ENCODE results near the gene BCR. TPM values are rescaled to one million over a fixed set of nuclear protein-coding genes. Genes with fewer than 3 reads are reported as not detected.
"Not testable (repeated sequence)": the region's sequence is repeated elsewhere in the genome, so short reads cannot be mapped to it uniquely, and the experiment has no call there.

BCR gene
- total RNA-seq, 4 donors from 2014 or later: 38.7 to 50.0 (median 47.5) TPM

DNA sequence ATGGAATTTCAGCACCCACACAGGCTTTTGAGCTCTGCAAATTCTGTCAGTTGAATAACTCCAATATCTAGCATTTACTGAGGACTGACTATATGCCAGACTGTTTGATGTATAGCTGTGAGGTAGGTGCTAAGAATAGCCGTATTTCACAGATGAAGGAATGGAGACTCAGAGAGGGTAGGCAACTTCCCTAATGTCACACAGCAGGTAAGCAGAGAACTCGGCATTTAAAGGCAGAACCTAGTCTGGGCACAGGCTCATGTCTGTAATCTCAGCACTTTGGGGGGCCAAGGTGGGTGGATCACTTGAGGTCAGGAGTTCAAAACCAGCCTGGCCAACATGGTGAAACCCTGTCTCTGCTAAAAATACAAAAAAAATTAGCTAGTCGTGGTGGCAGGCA, 184.1 kb downstream of the BCR start:
- H3K27ac ChIP-seq: no peak overlapping the region
- H3K4me1 ChIP-seq: no peaks in the 10 kb centered on the region
- H3K27me3 ChIP-seq: peaks cover 0 to 40% (median 0%) of the 10 kb centered on the region in 4 donors
- H3K4me3 ChIP-seq: no peak overlapping the region
- 58 to 89% methylated on average over 2 to 3 of the region's 3 CpGs for WGBS, 2 donors
- no peaks in the 10 kb centered on the region for H3K9me3 ChIP-seq
- no peaks in the 10 kb centered on the region for H3K36me3 ChIP-seq
- TF ChIP-seq POLR2A (IDR thresholded peaks at IDR 0.05): no peak
- TF ChIP-seq, protein P1, sequence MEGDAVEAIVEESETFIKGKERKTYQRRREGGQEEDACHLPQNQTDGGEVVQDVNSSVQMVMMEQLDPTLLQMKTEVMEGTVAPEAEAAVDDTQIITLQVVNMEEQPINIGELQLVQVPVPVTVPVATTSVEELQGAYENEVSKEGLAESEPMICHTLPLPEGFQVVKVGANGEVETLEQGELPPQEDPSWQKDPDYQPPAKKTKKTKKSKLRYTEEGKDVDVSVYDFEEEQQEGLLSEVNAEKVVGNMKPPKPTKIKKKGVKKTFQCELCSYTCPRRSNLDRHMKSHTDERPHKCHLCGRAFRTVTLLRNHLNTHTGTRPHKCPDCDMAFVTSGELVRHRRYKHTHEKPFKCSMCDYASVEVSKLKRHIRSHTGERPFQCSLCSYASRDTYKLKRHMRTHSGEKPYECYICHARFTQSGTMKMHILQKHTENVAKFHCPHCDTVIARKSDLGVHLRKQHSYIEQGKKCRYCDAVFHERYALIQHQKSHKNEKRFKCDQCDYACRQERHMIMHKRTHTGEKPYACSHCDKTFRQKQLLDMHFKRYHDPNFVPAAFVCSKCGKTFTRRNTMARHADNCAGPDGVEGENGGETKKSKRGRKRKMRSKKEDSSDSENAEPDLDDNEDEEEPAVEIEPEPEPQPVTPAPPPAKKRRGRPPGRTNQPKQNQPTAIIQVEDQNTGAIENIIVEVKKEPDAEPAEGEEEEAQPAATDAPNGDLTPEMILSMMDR (IDR thresholded peaks at IDR 0.05): no peak
- DNase-seq: no peak
- intact Hi-C loops (cut with DNase I): no loop called here

DNA sequence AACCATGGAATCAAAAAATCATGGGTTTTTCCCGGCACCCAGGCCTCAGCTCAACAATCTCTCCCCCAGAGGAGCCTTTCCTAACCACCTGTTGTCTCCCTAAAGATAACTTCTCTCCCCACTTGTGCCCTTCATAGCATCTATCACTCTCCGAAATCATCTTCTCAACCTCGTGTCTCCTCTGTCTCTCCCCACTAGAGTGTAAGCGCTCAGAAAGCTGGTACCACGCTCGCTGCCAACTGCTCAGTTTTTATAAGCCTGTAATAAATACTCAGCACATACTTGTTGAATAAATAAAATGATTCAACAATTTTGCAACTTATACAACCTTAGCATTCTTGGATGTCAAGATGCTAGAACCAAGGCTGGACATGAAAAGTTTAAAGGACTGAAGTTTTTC, 185.2 kb downstream of the BCR start:
- Histone ChIP-seq H3K27me3 (peaks cover 0 to 45% (median 0%) of the 10 kb centered on the region in 4 donors), H3K4me1 (no peaks in the 10 kb centered on the region), H3K36me3 (no peaks in the 10 kb centered on the region), H3K9me3 (no peaks in the 10 kb centered on the region), H3K27ac (no peak overlapping the region), H3K4me3 (no peak overlapping the region)
- no peak for DNase-seq
- 82 to 88% methylated on average over 6 of the region's 6 CpGs for WGBS, 2 donors
- no peak for TF ChIP-seq POLR2A (IDR thresholded peaks at IDR 0.05)
- TF ChIP-seq, protein P1 (IDR thresholded peaks at IDR 0.05): no peak
- intact Hi-C loops (cut with DNase I): no loop called here

DNA sequence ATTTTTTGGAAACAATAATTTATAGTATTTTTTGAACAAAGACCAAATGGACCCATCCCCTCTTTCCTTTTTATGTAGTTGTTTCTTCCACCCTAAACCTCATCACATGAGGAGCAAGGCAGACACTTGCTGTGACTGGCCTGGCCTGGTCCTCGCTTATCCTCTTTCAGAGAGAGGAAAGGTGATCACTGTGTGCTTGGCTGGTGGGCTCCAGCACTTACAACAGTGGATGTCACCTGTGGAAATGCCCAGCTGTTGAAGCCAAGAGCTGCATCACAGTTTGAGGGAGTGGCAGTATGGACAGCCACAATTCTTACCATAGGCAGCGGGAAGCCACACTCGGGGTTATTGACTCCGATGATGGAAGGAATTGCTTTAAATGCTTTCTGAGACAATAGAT, 185.7 kb downstream of the BCR start:
- no peak for TF ChIP-seq POLR2A (IDR thresholded peaks at IDR 0.05)
- TF ChIP-seq, protein P1 (IDR thresholded peaks at IDR 0.05): no peak
- H3K36me3 ChIP-seq: no peaks in the 10 kb centered on the region
- no peak overlapping the region for H3K4me3 ChIP-seq
- no peaks in the 10 kb centered on the region for H3K9me3 ChIP-seq
- intact Hi-C loops (cut with DNase I): no loop called here
- peaks cover 0 to 50% (median 0%) of the 10 kb centered on the region in 4 donors for H3K27me3 ChIP-seq
- no peak overlapping the region for H3K27ac ChIP-seq
- WGBS, 2 donors: 81 to 82% methylated on average over 2 to 3 of the region's 4 CpGs
- no peaks in the 10 kb centered on the region for H3K4me1 ChIP-seq
- DNase-seq: no peak

DNA sequence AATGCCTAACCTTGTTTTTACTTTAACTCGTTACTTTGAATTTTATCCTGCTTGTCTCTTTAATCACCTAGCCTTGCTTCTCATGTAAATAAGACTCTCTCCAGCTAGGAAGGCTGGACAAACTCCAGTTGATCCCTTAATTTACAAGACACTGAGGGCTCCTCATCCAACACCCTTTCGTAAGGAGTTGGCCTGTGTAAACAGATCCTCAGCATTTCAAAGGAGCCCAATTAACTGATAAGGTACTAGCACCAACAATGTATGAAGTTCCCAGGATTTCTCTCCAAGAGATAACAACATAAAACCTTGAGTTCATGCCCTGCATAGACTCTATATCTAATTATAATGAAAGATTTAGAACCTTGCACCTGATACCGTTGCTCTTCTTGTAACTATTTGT, 186.9 kb downstream of the BCR start:
- peaks cover 0 to 58% (median 0%) of the 10 kb centered on the region in 4 donors for H3K27me3 ChIP-seq
- 22 to 36% methylated on average over 3 of the region's 3 CpGs for WGBS, 2 donors
- H3K9me3 ChIP-seq; intact Hi-C loops (cut with DNase I); DNase-seq; H3K4me3 ChIP-seq; H3K27ac ChIP-seq; H3K4me1 ChIP-seq; H3K36me3 ChIP-seq: not testable (repeated sequence)

Small RNA genes within 50 kb of the gene (small RNA-seq; reads per million reads assigned to genes)
- gene BCRP8 (0 to 0.18 (median 0) reads per million in 4 donors), gene RF00017 (0 reads per million in 4 donors), gene RF00066 (0 reads per million in 4 donors), gene RN7SL263P (0 reads per million in 4 donors)

Other genes starting within 250 kb of the BCR start
- 1 to 10 TPM in 3 of 4 donors, under 1 TPM in 1; 0.64 to 9.9 (median 2.6) TPM for gene GNAZ, start 110.0 kb upstream of the BCR start, total RNA-seq
- not detected for gene RSPH14, start 38.5 kb upstream of the BCR start, total RNA-seq
- gene RAB36, start 35.0 kb upstream of the BCR start, total RNA-seq: 1 to 10 TPM; 1.4 to 3.9 (median 2.3) TPM